IMR-90 (cell line): Measurements from ENCODE around the gene HSD17B14. TPM values are rescaled to one million over a fixed set of nuclear protein-coding genes. Genes with fewer than 3 reads are reported as not detected.
"Not testable (repeated sequence)": the region's sequence is repeated elsewhere in the genome, so short reads cannot be mapped to it uniquely, and the experiment has no call there.

Experiments used
- ATAC-seq: fragments of 200-7000 bp; cut with Tn5 transposase; 2 replicates; pipeline ENCODE4 v1.9.1; 2020; ENCODE audit warnings: low read depth, mild to moderate bottlenecking, moderate library complexity
- BruUV-seq: library from RNA; stranded (reverse); fragments of 400-500 nt; replicated peaks from 2 replicates; lab custom pipeline; 2021; lab: Mats Ljungman, UMichigan
- CTCF ChIA-PET: fragments of 300-600 bp; formaldehyde crosslinking; extraction: SDS; loops from one replicate; lab custom pipeline; 2021; ENCODE audit warnings: antibody characterized with exemption; lab: Yijun Ruan, JAX
- POLR2A ChIA-PET: fragments of 300-600 bp; sonication (Branson Sonifier 250); formaldehyde crosslinking; loops from one replicate; lab custom pipeline; 2022; ENCODE audit warnings: antibody characterized with exemption; ENCODE audit not compliant: unreplicated experiment; lab: Charles Lee
- DNase-seq: peaks from one replicate; pipeline ENCODE4 v3.0.0; 2013
- H2AFZ ChIP-seq: replicated peaks from 2 replicates; pipeline ENCODE3; 2013; ENCODE audit warnings: low read length, mild to moderate bottlenecking; ENCODE audit not compliant: poor library complexity
- H2AK5ac ChIP-seq: 2 replicates; pipeline ENCODE4 v1.6.1; 2013; ENCODE audit warnings: low read depth, low read length, inconsistent platforms
- H2AK9ac ChIP-seq: replicated peaks from 2 replicates; pipeline ENCODE3; 2013; ENCODE audit warnings: mild to moderate bottlenecking, low read depth, low read length, moderate library complexity; ENCODE audit not compliant: poor library complexity
- H2BK120ac ChIP-seq: 2 replicates; pipeline ENCODE4 v1.6.1; 2013; ENCODE audit warnings: low read depth, low read length, inconsistent platforms
- H2BK15ac ChIP-seq: 3 replicates; pipeline ENCODE4 v1.6.1; 2013; ENCODE audit warnings: low read depth, low read length, inconsistent platforms
- H2BK20ac ChIP-seq: 2 replicates; pipeline ENCODE4 v1.6.1; 2013; ENCODE audit warnings: low read depth, mild to moderate bottlenecking, inconsistent platforms, low read length, moderate library complexity
- H2BK5ac ChIP-seq: 2 replicates; pipeline ENCODE4 v1.6.1; 2013; ENCODE audit warnings: mild to moderate bottlenecking, low read depth, low read length, inconsistent platforms; ENCODE audit not compliant: poor library complexity, severe bottlenecking
- H3K14ac ChIP-seq: replicated peaks from 2 replicates; pipeline ENCODE4 v1.6.1; 2013; ENCODE audit warnings: low read depth, low read length, inconsistent platforms
- H3K18ac ChIP-seq: 2 replicates; pipeline ENCODE4 v1.6.1; 2013; ENCODE audit warnings: low read depth, low read length, control low read depth
- H3K23ac ChIP-seq: 2 replicates; pipeline ENCODE4 v1.6.1; 2013; ENCODE audit warnings: low read depth, low read length, inconsistent platforms
- H3K27ac ChIP-seq: 2 replicates; pipeline ENCODE4 v1.5.1; 2013; ENCODE audit warnings: mild to moderate bottlenecking, control low read depth, low read length; ENCODE audit not compliant: insufficient read depth
- H3K27me3 ChIP-seq: 2 replicates; pipeline ENCODE4 v1.6.1; 2013; ENCODE audit warnings: low read length; ENCODE audit not compliant: control insufficient read depth, insufficient read depth
- H3K36me3 ChIP-seq: 2 replicates; pipeline ENCODE4 v1.6.1; 2013; ENCODE audit warnings: low read length, mixed read lengths; ENCODE audit not compliant: control insufficient read depth, insufficient read depth
- H3K4ac ChIP-seq: 2 replicates; pipeline ENCODE4 v1.6.1; 2013; ENCODE audit warnings: low read depth, low read length, inconsistent platforms
- H3K4me1 ChIP-seq: 2 replicates; pipeline ENCODE4 v1.6.1; 2013; ENCODE audit warnings: low read length, mixed read lengths; ENCODE audit not compliant: control insufficient read depth, insufficient read depth
- H3K4me2 ChIP-seq: 2 replicates; pipeline ENCODE4 v1.6.1; 2013; ENCODE audit warnings: low read depth, mild to moderate bottlenecking, control low read depth, low read length, moderate library complexity
- H3K4me3 ChIP-seq: 2 replicates; pipeline ENCODE4 v1.5.1; 2013; ENCODE audit warnings: low read depth, mild to moderate bottlenecking, control low read depth, low read length, moderate library complexity; ENCODE audit not compliant: insufficient read depth
- H3K56ac ChIP-seq: 2 replicates; pipeline ENCODE4 v1.6.1; 2013; ENCODE audit warnings: low read length, inconsistent platforms; ENCODE audit not compliant: insufficient read depth; ENCODE audit errors: extremely low read depth
- H3K79me1 ChIP-seq, 2 experiments: 2 replicates each; pipeline ENCODE4 v1.6.1; 2013; ENCODE audit warnings: low read length in 2 of 2, inconsistent platforms in 1 of 2, low read depth in 1 of 2
- H3K9ac ChIP-seq: 2 replicates; pipeline ENCODE4 v1.6.1; 2013; ENCODE audit warnings: low read depth, low read length, control low read depth
- H3K9me1 ChIP-seq: 2 replicates; pipeline ENCODE4 v1.6.1; 2013; ENCODE audit warnings: low read length, inconsistent platforms; ENCODE audit not compliant: insufficient read depth
- H3K9me3 ChIP-seq: 2 replicates; pipeline ENCODE4 v1.6.1; 2013; ENCODE audit warnings: low read length; ENCODE audit not compliant: control insufficient read depth, insufficient read depth
- H4K20me1 ChIP-seq: 2 replicates; pipeline ENCODE4 v1.6.1; 2013; ENCODE audit warnings: low read length, inconsistent platforms; ENCODE audit not compliant: insufficient read depth
- H4K5ac ChIP-seq: 2 replicates; pipeline ENCODE4 v1.6.1; 2013; ENCODE audit warnings: mild to moderate bottlenecking, low read depth, low read length, control low read depth
- H4K8ac ChIP-seq, 2 experiments: 2 replicates each; pipeline ENCODE4 v1.6.1; 2013; ENCODE audit warnings: low read depth in 2 of 2, low read length in 2 of 2, control low read depth in 1 of 2, inconsistent platforms in 1 of 2
- H4K91ac ChIP-seq: 2 replicates; pipeline ENCODE4 v1.6.1; 2013; ENCODE audit warnings: low read depth, low read length, inconsistent platforms; ENCODE audit not compliant: insufficient read depth
- WGBS, 2 experiments: methylation state at CpG; one replicate each; pipeline versions ENCODE4 v1.1.5 to v1.1.7; 2013; ENCODE audit warnings: missing lambda C conversion rate in 2 of 2; ENCODE audit not compliant: insufficient read length in 1 of 2; ENCODE audit errors: extremely low coverage in 2 of 2; 5-methylcytosine and 5-hydroxymethylcytosine counted together
- dilution Hi-C: fragments of 300-500 bp; cut with HindIII; formaldehyde crosslinking; loops from one replicate; pipeline ENCODE4 v1.14.3; 2018; ENCODE audit warnings: low sequenced_read_pairs; ENCODE audit not compliant: unreplicated experiment
- in situ Hi-C: fragments of 300-500 bp; cut with MboI; formaldehyde crosslinking; loops from 3 replicates; pipeline ENCODE4 v1.14.3; 2019; ENCODE audit warnings: low sequenced_read_pairs, inconsistent platforms, mixed read lengths
- intact Hi-C: fragments of 100-400 bp; cut with micrococcal nuclease; formaldehyde crosslinking; loops from 2 replicates; pipeline ENCODE4 v1.10.0; 2022
- polyA plus RNA-seq, 3 experiments: library from polyadenylated mRNA; depleted of rRNA; stranded (reverse); fragments of >200 nt; gene quantifications; 2 replicates each; pipeline ENCODE4 v1.2.3, GENCODE V29; 2012; ENCODE audit warnings: low replicate concordance in 1 of 3
- total RNA-seq: library from RNA; depleted of rRNA; stranded (reverse); fragments of >200 nt; gene quantifications from 2 replicates; pipeline ENCODE4 v1.2.3, GENCODE V29; 2012

HSD17B14 gene
- total and polyA plus RNA-seq, 2 of the 4 experiments (the other 2 are of a cell fraction) = 0.54 to 4.5 TPM

DNA sequence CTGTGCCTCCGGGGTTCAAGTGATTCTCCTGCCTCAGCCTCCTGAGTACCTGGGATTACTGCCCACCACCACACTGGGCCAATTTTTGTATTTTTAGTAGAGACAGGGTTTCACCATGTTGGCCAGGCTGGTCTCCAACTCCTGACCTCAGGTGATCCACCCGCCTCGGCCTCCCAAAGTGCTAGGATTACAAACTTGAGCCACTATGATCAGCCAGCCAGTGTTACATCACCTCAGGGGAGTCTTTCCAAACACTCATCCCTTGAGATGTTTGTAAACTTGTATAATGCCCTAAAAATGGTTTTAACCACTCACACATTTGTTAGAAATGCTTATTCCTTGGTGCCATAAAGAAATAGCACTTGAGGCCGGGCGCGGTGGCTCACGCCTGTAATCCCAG is 49.9 kb downstream of the HSD17B14 start:
- intact Hi-C loops = loop anchor here (10.0 kb wide), 1 partner anchor 438 kb away; no protein-coding TSS in a partner anchor
- H3K4me3 ChIP-seq, H4K20me1 ChIP-seq, H3K9me3 ChIP-seq, H3K23ac ChIP-seq, H2BK20ac ChIP-seq, H3K36me3 ChIP-seq, H2BK5ac ChIP-seq, H4K91ac ChIP-seq, H4K8ac ChIP-seq, H3K27me3 ChIP-seq, H3K56ac ChIP-seq, H3K4ac ChIP-seq, H3K9me1 ChIP-seq, POLR2A ChIA-PET, in situ Hi-C loops, H3K79me1 ChIP-seq, H2AK9ac ChIP-seq, H3K4me1 ChIP-seq, H4K5ac ChIP-seq, H2AK5ac ChIP-seq, BruUV-seq, H3K14ac ChIP-seq, H3K18ac ChIP-seq, H2AFZ ChIP-seq, H2BK120ac ChIP-seq, H2BK15ac ChIP-seq, dilution Hi-C loops, DNase-seq, H3K4me2 ChIP-seq, H3K27ac ChIP-seq, H3K9ac ChIP-seq, ATAC-seq: not testable (repeated sequence)
- WGBS, 2 experiments = no CpG with 5 or more reads among the region's 7 CpGs
- CTCF ChIA-PET = interaction anchor here (1.1 kb wide), 1 partner anchor 9 kb away, joined by 6 read pairs; no protein-coding TSS in a partner anchor
